Pancreas (tissue), 10 donors: ENCODE data around the gene GRIN2A. TPM values are rescaled to one million over a fixed set of nuclear protein-coding genes. Genes with fewer than 3 reads are reported as not detected.

Experiments used
- ATAC-seq, 4 donors: fragments of 200-7000 bp; cut with Tn5 transposase; one replicate each; pipeline versions ENCODE4 v1.8.0 to v1.9.1; 2020; ENCODE audit warnings: mild to moderate bottlenecking in 4 of 4, moderate library complexity in 4 of 4
- DNase-seq, 6 donors: peaks; one replicate each; pipeline ENCODE4 v3.0.0-alpha.2; 2020
- FAIRE-seq: peaks from 2 replicates; lab custom pipeline; 2012; peaks lifted over from hg19 to GRCh38; lab: Jason Lieb, UNC
- H3K27ac ChIP-seq, 4 donors: fragments of 200-600 bp; sonication (generic); 1 replicate in 3 of 4; 2 replicates in 1 of 4; pipeline versions ENCODE4 v1.5.0 to v1.8.0; 2020
- H3K27me3 ChIP-seq, 4 donors: fragments of 200-600 bp; one replicate each; pipeline ENCODE4 v1.8.0; 2021
- H3K36me3 ChIP-seq, 3 donors: fragments of 200-600 bp; sonication (generic) in 1 of 3; one replicate each; pipeline versions ENCODE4 v1.5.0 to v1.8.0; 2020 to 2021
- H3K4me1 ChIP-seq, 3 donors: fragments of 200-600 bp; one replicate each; pipeline ENCODE4 v1.8.0; 2021
- H3K4me3 ChIP-seq, 4 donors: fragments of 200-600 bp; sonication (generic) in 2 of 4; one replicate each; pipeline versions ENCODE4 v1.5.0 to v1.8.0; 2020 to 2021
- H3K9me3 ChIP-seq, 4 donors: fragments of 200-600 bp; one replicate each; pipeline ENCODE4 v1.8.0; 2021
- CTCF ChIP-seq, 4 donors: fragments of 200-600 bp; sonication (generic) in 3 of 4; IDR thresholded peaks; one replicate each; pipeline versions ENCODE4 v1.5.0 to v1.8.0; 2021; ENCODE audit warnings: antibody characterized with exemption in 4 of 4
- WGBS, 2 donors: extraction: QIAGEN DNeasy Blood & Tissue Kit; methylation state at CpG; one replicate each; pipeline ENCODE4 v1.1.7; 2013; 5-methylcytosine and 5-hydroxymethylcytosine counted together
- intact Hi-C, 3 donors: fragments of 100-400 bp; cut with DNase I; formaldehyde crosslinking; loops; one replicate each; pipeline versions ENCODE4 v1.11.1 to v1.14.2; 2022
- polyA plus RNA-seq, 2 donors: library from polyadenylated mRNA; stranded (reverse); fragments of 200-250 nt; gene quantifications; one replicate each; pipeline ENCODE4 v1.2.3, GENCODE V29; 2013
- total RNA-seq, 6 donors: library from RNA; stranded (reverse); fragmentation: NEBNext Ultra II Directional in 4 of 6; extraction: Animal tissue kit (Norgen Biotek cat#: 25700) in 4 of 6; gene quantifications; one replicate each; pipeline versions ENCODE4 v1.2.1 to v1.2.4, GENCODE V29; 2021 to 2023
- donor health status: healthy with polysubstance abuse.
- donor health status: DM: no; HTN: no; CAD: no; lungs with moderate emphysema.
- donor health status: DM: no; HTN: no; CAD: no.
- donor health status: control.
- donor health status: control.
- donor health status: Bipolar disorder and iron deficiency.
- donor health status: DM: yes; HTN: yes; CAD: no.
- donor health status: DM: no; HTN: no; CAD: no.
- donor health status: DM: no; HTN: no; CAD: no.
- donor health status: DM: yes; HTN: yes; CAD: no.

GRIN2A gene
- total and polyA plus RNA-seq, 8 donors: 0.09 to 2.2 (median 0.32) TPM

GRCh38 chr16:9934723-9935508, 247.3 kb downstream of the GRIN2A start:
- Histone ChIP-seq H3K9me3 (no peaks in the 10 kb centered on the region), H3K27me3 (no peaks in the 10 kb centered on the region), H3K4me1 (no peaks in the 10 kb centered on the region), H3K4me3 (no peak overlapping the region), H3K27ac (no peak overlapping the region), H3K36me3 (no peaks in the 10 kb centered on the region)
- TF ChIP-seq CTCF (IDR thresholded peaks at IDR 0.05): no peak
- FAIRE-seq (no peak), ATAC-seq (peak in 1 of 4 donors; percentile 30), DNase-seq (no peak)
- intact Hi-C loops: no loop called here
- WGBS, 2 donors: 57 to 69% methylated on average over 8 of the region's 8 CpGs

GRCh38 chr16:9932919-9933653, 249.1 kb downstream of the GRIN2A start:
- Histone ChIP-seq H3K27me3 (no peaks in the 10 kb centered on the region), H3K4me1 (no peaks in the 10 kb centered on the region), H3K4me3 (no peak overlapping the region), H3K36me3 (no peaks in the 10 kb centered on the region), H3K27ac (no peak overlapping the region), H3K9me3 (no peaks in the 10 kb centered on the region)
- no peak for TF ChIP-seq CTCF (IDR thresholded peaks at IDR 0.05)
- FAIRE-seq (no peak), ATAC-seq (no peak), DNase-seq (no peak)
- WGBS, 2 donors: 58 to 68% methylated on average over 5 of the region's 5 CpGs
- intact Hi-C loops: no loop called here

- ATAC-seq (no peak), DNase-seq (no peak), FAIRE-seq (no peak)
- Histone ChIP-seq H3K4me3 (no peak overlapping the region), H3K27ac (no peak overlapping the region), H3K9me3 (no peaks in the 10 kb centered on the region), H3K36me3 (no peaks in the 10 kb centered on the region), H3K4me1 (no peaks in the 10 kb centered on the region), H3K27me3 (no peaks in the 10 kb centered on the region)
- intact Hi-C loops: no loop called here
- no peak for TF ChIP-seq CTCF (IDR thresholded peaks at IDR 0.05)
- 76 to 79% methylated on average over 1 of the region's 1 CpG for WGBS, 2 donors
Observed at GRCh38 chr16:9932000-9932399, 250.2 kb downstream of the GRIN2A start.

GRCh38 chr16:9929836-9930235, 252.4 kb downstream of the GRIN2A start:
- no peak for FAIRE-seq
- TF ChIP-seq CTCF (IDR thresholded peaks at IDR 0.05): no peak
- Histone ChIP-seq H3K9me3 (no peaks in the 10 kb centered on the region), H3K4me1 (no peaks in the 10 kb centered on the region), H3K27ac (no peak overlapping the region), H3K27me3 (no peaks in the 10 kb centered on the region), H3K4me3 (no peak overlapping the region), H3K36me3 (no peaks in the 10 kb centered on the region)
- peak in 1 of 4 donors; percentile 20 for ATAC-seq
- DNase-seq: no peak
- 64 to 69% methylated on average over 4 of the region's 4 CpGs for WGBS, 2 donors
- intact Hi-C loops: no loop called here

GRCh38 chr16:9929313-9929712, 252.9 kb downstream of the GRIN2A start:
- ATAC-seq: no peak
- Histone ChIP-seq H3K27ac (no peak overlapping the region), H3K27me3 (no peaks in the 10 kb centered on the region), H3K9me3 (no peaks in the 10 kb centered on the region), H3K4me1 (no peaks in the 10 kb centered on the region), H3K4me3 (no peak overlapping the region), H3K36me3 (no peaks in the 10 kb centered on the region)
- intact Hi-C loops: no loop called here
- no peak for DNase-seq
- TF ChIP-seq CTCF (IDR thresholded peaks at IDR 0.05): no peak
- FAIRE-seq: no peak
